Measurements from ENCODE around the gene RAB3GAP2.

- TF ChIP-seq CTCF (IDR thresholded peaks at IDR 0.05; ENCODE audit: low read depth, low read length, poor library complexity, severe bottlenecking) (no peak), EZH2phosphoT487 (IDR thresholded peaks at IDR 0.05; ENCODE audit: borderline replicate concordance, low read length) (no peak)
Measured at GRCh38 chr1:220153147-220153546, 119.1 kb downstream of the RAB3GAP2 start.
